Activated CD8-positive, alpha-beta memory T cell treated with anti-CD3 and anti-CD28 coated beads, Interleukin-2, amount 50 U/mL, for 1 hour (primary cell): ENCODE data around the gene GBA2.
A peak's percentile ranks its signal among the peaks of the same experiment; 100 is the strongest.

ENCODE experiments used
- DNase-seq: peaks from one replicate; pipeline ENCODE4 v3.0.0-alpha.2; 2020; ENCODE audit errors: extremely low read depth

GBA2 gene

DNA sequence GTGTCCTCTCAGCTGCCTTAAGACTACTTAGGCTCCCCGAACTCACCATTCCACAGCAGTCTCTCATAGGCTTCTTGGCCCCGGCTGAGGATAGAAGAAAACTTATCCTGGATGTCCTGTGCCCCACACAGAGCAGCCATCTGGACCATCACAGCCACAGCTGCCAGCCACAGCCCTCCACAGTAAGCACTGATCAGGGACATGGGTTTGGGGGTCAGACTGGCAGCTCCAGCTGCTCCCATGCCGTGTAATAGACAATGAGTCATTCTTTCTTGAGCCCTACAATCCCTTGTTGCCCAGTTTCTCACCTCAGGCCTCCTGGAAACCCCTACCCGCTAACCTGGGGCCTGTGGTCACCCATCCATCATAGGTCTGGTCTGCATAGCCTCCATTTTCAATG is 10.8 kb downstream of the GBA2 start:
- DNase-seq = no peak

- no peak for DNase-seq
Measured at GRCh38 chr9:35737143-35737542, 11.9 kb downstream of the GBA2 start.

DNA sequence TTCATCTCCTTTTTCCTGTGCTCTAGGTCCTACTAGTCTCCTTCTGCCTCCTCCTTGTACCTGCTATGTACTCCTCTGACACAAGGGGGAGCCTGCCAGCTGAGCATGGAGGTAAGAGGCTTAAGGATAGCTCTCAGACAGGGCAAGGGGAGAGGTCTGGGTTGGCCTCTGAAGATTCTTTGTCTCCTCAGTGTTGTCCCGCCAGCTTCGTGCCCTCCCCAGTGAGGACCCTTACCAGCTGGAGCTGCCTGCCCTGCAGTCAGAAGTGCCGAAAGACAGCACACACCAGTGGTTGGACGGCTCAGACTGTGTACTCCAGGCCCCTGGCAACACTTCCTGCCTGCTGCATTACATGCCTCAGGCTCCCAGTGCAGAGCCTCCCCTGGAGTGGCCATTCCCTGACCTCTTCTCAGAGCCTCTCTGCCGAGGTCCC is 12.8 kb downstream of the GBA2 start:
- DNase-seq = peak; percentile 34

DNA sequence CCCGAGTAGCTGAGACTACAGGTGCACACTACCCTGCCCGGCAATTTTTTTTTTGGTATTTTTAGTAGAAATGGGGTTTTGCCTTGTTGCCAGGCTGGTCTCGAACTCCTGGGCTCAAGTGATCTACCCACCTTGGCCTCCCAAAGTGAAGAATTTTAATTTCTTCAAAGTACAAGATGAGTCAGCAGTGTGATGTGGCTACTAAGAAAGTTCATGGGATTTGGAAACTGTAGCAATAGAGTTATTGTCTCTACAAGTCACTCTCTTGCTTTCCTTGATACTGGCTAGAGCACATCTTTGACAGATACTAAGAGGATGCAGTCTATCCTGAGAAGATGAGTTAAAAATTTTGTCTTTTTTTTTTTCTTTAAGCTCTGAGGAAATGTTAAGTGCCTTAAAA is 14.9 kb downstream of the GBA2 start:
- DNase-seq = no peak

GRCh38 chr9:35732800-35733541 is 16.1 kb downstream of the GBA2 start:
- no peak for DNase-seq

- DNase-seq = peak; percentile 87
Measured at GRCh38 chr9:35732185-35732799, 16.7 kb downstream of the GBA2 start, which contains the start of the genes CREB3 and TLN1. Gene CREB3 (plus strand): TSS chr9:35732666. CDS start chr9:35732773, 107 bp downstream. Gene TLN1 (minus strand): TSS chr9:35732195. CDS start chr9:35725694, 6,501 bp downstream.

GRCh38 chr9:35731415-35732184 is 17.4 kb downstream of the GBA2 start:
- no peak for DNase-seq

- no peak for DNase-seq
Measured at GRCh38 chr9:35730486-35730854, 18.6 kb downstream of the GBA2 start.

DNA sequence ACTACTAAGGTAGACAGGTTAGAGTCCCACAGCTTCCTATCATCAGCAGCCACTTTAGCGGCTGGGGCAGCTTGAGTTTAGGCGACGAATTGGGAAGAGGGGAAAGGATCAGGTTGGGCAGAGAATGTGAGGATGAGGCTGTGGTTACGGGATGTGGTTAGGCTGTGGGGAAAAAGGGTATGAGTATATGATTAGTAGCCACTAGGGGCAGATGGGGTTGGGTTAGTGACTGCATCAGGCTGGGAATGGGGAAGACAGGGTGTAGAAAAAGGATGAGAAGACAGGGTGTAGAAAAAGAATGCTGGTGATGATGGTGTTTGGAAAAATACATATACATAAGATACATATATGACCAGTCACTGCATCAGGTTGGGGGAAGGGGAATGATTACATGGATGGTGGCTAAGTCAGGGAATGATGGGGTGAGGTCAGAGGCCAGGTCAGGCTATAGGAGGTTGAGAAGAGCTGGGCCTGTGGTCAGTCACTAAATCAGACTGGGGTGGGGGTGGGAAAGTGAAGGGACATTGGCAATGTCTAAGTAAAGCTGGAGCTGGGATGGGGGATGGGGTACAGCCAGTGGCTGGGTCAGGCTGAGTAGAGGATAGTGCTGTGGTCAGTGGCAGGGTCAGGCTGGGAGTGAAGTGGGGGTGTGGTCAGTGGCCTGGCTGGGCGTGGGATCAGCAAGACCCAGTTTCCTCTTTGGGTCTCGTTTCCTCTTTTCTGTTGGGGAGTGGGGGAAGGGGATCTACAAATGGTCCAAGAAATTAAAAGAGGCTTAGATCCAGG is 19.1 kb downstream of the GBA2 start:
- no peak for DNase-seq

GRCh38 chr9:35729101-35729500 is 19.9 kb downstream of the GBA2 start:
- no peak for DNase-seq

GRCh38 chr9:35728041-35728971 is 20.7 kb downstream of the GBA2 start:
- DNase-seq = no peak

DNA sequence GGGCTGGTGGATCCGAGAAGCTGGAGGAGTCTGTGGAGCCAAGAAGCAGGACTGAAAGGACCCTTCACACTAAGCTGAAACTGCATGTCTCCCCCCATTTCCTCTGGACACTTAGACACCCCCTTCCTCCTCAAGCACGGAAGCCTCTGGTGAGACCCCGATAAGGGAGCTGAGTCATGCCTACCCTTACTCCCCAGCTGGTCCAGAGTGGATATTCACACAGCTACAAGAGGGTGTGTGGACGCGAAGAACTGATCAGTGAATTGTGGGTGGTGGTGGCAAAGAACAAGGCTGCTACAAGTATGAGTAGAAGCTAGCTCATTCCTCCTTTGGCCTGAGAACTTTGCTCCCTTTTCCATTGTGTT is 21.4 kb downstream of the GBA2 start:
- no peak for DNase-seq

DNA sequence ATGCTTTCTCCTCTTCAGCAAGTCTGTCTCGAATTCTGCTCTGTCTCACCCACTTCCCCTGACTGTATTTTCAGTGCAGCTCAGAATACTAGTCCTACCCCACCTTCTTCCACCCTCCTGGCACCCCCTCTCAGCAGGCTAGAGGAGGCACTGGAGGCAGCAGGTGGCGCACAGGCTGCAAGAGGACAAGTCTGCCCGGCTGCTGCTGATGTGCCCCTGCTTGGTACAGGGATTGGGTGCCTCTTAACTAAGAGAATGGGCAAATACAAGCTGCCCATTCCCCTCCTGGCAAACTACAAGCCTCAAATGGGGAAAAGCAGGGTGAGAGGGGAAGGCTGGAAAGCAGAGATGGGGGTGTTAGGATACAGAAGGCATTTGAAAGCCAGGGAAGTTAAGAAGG is 22.1 kb downstream of the GBA2 start:
- DNase-seq = no peak

- DNase-seq = no peak
Measured at GRCh38 chr9:35725362-35725761, 23.7 kb downstream of the GBA2 start.

- no peak for DNase-seq
Measured at GRCh38 chr9:35723908-35724307, 25.1 kb downstream of the GBA2 start.

GRCh38 chr9:35723426-35723825 is 25.6 kb downstream of the GBA2 start:
- DNase-seq = no peak

DNA sequence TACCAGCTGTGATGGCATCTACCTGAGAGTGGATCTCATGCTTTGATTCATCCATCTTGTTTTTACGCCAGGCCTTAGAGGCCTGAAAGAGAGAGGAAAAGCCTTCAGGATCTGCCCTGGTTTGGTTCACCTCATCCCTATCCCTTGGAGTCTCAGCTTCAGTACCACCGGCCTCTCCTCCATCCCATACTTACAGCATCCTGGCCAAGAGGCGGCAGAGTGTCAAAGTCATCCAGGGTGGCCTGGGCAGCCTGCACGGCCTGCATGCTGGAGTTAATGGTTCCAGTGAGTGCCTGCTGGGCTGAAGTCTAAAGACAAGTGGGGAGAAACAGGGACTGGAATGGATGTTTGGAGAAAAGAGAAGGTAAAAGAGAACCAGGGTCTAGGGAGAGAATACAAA is 29.5 kb downstream of the GBA2 start:
- DNase-seq = no peak

DNA sequence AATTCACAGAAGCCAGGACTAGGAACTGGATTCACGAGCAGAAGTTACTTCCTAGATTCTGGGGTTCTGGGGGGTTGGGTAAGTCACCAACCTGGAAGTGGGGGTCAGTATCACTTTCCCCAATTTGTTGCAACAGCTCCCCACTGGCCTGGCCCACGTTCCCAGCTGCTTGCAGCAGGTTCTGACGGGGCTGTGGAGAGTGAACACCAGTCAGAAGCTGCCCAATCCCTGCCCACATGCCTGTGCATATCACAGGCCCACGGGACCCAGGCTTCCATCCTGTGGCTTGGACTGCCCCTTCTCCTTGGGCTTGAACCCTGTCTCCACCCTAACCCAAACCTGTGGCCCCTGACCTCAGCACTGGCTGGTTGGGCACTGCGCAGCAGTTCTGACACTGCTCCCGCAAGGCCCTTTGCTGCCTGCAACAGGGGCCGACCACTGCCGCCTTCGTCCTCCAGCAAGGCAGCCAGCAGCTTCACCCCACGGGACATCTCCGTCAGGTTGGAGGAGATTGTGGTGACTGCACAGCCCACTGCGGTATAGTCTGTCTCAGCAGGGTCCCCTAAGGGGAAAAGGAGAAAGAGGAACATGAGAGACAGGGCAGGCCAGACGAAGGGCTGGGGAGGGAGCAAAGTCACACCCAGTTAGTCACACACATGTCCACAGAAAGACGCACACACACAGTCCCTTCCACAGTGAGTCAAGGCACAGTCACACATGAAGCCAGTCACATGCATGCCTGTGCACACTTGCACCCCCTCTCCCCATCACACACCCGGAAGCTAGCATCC is 30.1 kb downstream of the GBA2 start:
- no peak for DNase-seq

DNA sequence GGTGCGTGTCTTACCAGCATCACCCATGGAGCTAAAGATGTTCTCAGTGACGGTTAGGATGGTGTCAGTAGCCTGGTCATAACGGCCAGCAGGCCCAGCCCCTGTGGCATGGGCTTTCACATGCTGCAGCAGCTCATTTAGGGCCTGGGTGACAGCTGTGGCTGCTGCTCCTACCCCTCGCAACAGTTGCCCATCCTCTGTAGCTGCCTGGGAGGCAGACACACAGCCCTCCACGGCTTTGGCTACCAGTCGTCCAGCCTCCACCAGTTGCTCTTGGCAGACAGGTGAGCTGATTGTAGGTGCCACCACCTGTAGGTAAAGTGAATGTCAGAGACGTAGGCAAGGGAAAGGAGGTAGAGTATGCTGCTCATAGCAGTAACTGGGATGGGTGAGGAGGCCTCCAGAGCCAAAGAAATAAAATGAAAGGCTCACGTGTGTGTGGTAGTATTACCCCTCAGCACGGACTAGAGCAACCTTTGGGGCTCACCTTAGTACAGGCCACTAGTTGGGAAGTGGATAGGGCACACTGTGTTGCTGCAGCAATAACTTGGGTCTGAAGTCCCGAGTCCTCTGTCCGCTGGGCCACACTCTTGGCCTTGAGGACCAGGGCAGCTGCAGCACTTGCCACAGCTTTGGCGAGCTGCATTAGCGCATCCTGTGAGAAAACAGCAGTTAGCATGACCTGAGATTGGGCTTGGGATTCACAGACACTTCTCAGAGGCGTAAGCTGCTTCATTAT is 31.7 kb downstream of the GBA2 start:
- DNase-seq = no peak
